ENCODE results near the gene PMS2.
"Not testable (repeated sequence)": the region's sequence is repeated elsewhere in the genome, so short reads cannot be mapped to it uniquely, and the experiment has no call there.

Gene PMS2

GRCh38 chr7:5963205-5963604, 45.6 kb downstream of the PMS2 start:
- H3K36me3 ChIP-seq (ENCODE audit: control insufficient read depth, insufficient read depth, low read length); DNase-seq (ENCODE audit: extremely low read depth, insufficient read length); H3K27me3 ChIP-seq (replicated peaks; ENCODE audit: control insufficient read depth, insufficient read depth, low read length); H3K4me3 ChIP-seq (replicated peaks; ENCODE audit: low read depth, low read length): not testable (repeated sequence)

GRCh38 chr7:5934945-5935450, 73.9 kb downstream of the PMS2 start:
- H3K36me3 ChIP-seq (ENCODE audit: control insufficient read depth, insufficient read depth, low read length); DNase-seq (ENCODE audit: extremely low read depth, insufficient read length); H3K4me3 ChIP-seq (replicated peaks; ENCODE audit: low read depth, low read length); H3K27me3 ChIP-seq (replicated peaks; ENCODE audit: control insufficient read depth, insufficient read depth, low read length): not testable (repeated sequence)

- not testable (repeated sequence) for H3K36me3 ChIP-seq (ENCODE audit: control insufficient read depth, insufficient read depth, low read length); H3K4me3 ChIP-seq (replicated peaks; ENCODE audit: low read depth, low read length); H3K27me3 ChIP-seq (replicated peaks; ENCODE audit: control insufficient read depth, insufficient read depth, low read length); DNase-seq (ENCODE audit: extremely low read depth, insufficient read length)
These were observed 76.8 kb downstream of the PMS2 start for GRCh38 chr7:5931905-5932644.

- not testable (repeated sequence) for H3K27me3 ChIP-seq (replicated peaks; ENCODE audit: control insufficient read depth, insufficient read depth, low read length); DNase-seq (ENCODE audit: extremely low read depth, insufficient read length); H3K36me3 ChIP-seq (ENCODE audit: control insufficient read depth, insufficient read depth, low read length); H3K4me3 ChIP-seq (replicated peaks; ENCODE audit: low read depth, low read length)
These were observed 77.6 kb downstream of the PMS2 start for GRCh38 chr7:5931250-5931649.

GRCh38 chr7:5930290-5930689, 78.6 kb downstream of the PMS2 start:
- H3K4me3 ChIP-seq (replicated peaks; ENCODE audit: low read depth, low read length); H3K27me3 ChIP-seq (replicated peaks; ENCODE audit: control insufficient read depth, insufficient read depth, low read length); DNase-seq (ENCODE audit: extremely low read depth, insufficient read length); H3K36me3 ChIP-seq (ENCODE audit: control insufficient read depth, insufficient read depth, low read length): not testable (repeated sequence)

GRCh38 chr7:5926263-5926870, 82.5 kb downstream of the PMS2 start:
- not testable (repeated sequence) for H3K4me3 ChIP-seq (replicated peaks; ENCODE audit: low read depth, low read length); H3K36me3 ChIP-seq (ENCODE audit: control insufficient read depth, insufficient read depth, low read length); H3K27me3 ChIP-seq (replicated peaks; ENCODE audit: control insufficient read depth, insufficient read depth, low read length); DNase-seq (ENCODE audit: extremely low read depth, insufficient read length)

- not testable (repeated sequence) for DNase-seq (ENCODE audit: extremely low read depth, insufficient read length); H3K36me3 ChIP-seq (ENCODE audit: control insufficient read depth, insufficient read depth, low read length); H3K27me3 ChIP-seq (replicated peaks; ENCODE audit: control insufficient read depth, insufficient read depth, low read length); H3K4me3 ChIP-seq (replicated peaks; ENCODE audit: low read depth, low read length)
These were observed 84.2 kb downstream of the PMS2 start for GRCh38 chr7:5924630-5925029.

- H3K27me3 ChIP-seq (replicated peaks; ENCODE audit: control insufficient read depth, insufficient read depth, low read length); H3K36me3 ChIP-seq (ENCODE audit: control insufficient read depth, insufficient read depth, low read length): not testable (repeated sequence)
These were observed 84.7 kb downstream of the PMS2 start for GRCh38 chr7:5924180-5924579.

More at GRCh38 chr7:5924180-5924579, 84.7 kb downstream of the PMS2 start:
- not testable (repeated sequence) for H3K4me3 ChIP-seq (replicated peaks; ENCODE audit: low read depth, low read length); DNase-seq (ENCODE audit: extremely low read depth, insufficient read length)

All from GM06990 (cell line).